Rectal smooth muscle tissue (tissue), 1 donor: ENCODE measurements around the gene CHN2.
A peak's percentile ranks its signal among the peaks of the same experiment; 100 is the strongest.

ENCODE experiments used
- H3K27ac ChIP-seq: one replicate; pipeline ENCODE4 v1.7.0; 2013; ENCODE audit warnings: low read depth, low read length, inconsistent platforms
- H3K27me3 ChIP-seq: one replicate; pipeline ENCODE4 v1.7.0; 2013; ENCODE audit warnings: low read length; ENCODE audit not compliant: control insufficient read depth, insufficient read depth
- H3K36me3 ChIP-seq: one replicate; pipeline ENCODE4 v1.7.0; 2013; ENCODE audit warnings: low read length; ENCODE audit not compliant: control insufficient read depth, insufficient read depth
- H3K4me1 ChIP-seq: one replicate; pipeline ENCODE4 v1.7.0; 2013; ENCODE audit warnings: low read length; ENCODE audit not compliant: control insufficient read depth, insufficient read depth
- H3K4me3 ChIP-seq: one replicate; pipeline ENCODE4 v1.7.0; 2013; ENCODE audit warnings: low read length
- H3K9ac ChIP-seq: one replicate; pipeline ENCODE4 v1.7.0; 2013; ENCODE audit warnings: low read length

Gene CHN2

GRCh38 chr7:29482056-29482455 is 287.5 kb downstream of the CHN2 start:
- Histone ChIP-seq H3K4me1 (peaks cover 23% of the 10 kb centered on the region), H3K27me3 (no peaks in the 10 kb centered on the region), H3K9ac (no peak overlapping the region), H3K36me3 (no peaks in the 10 kb centered on the region), H3K4me3 (no peak overlapping the region), H3K27ac (peak overlapping the region; percentile 34)

GRCh38 chr7:29483219-29484104 is 288.9 kb downstream of the CHN2 start:
- Histone ChIP-seq H3K4me3 (no peak overlapping the region), H3K4me1 (peaks cover 23% of the 10 kb centered on the region), H3K27ac (no peak overlapping the region), H3K9ac (no peak overlapping the region), H3K27me3 (no peaks in the 10 kb centered on the region), H3K36me3 (no peaks in the 10 kb centered on the region)

- H3K27ac ChIP-seq: no peak overlapping the region
- H3K4me3 ChIP-seq: no peak overlapping the region
- H3K9ac ChIP-seq: no peak overlapping the region
- no peaks in the 10 kb centered on the region for H3K27me3 ChIP-seq
- H3K4me1 ChIP-seq: peaks cover 23% of the 10 kb centered on the region
- H3K36me3 ChIP-seq: no peaks in the 10 kb centered on the region
Measured at GRCh38 chr7:29484280-29484679, 289.7 kb downstream of the CHN2 start.

GRCh38 chr7:29485339-29486190 is 291.0 kb downstream of the CHN2 start:
- no peak overlapping the region for H3K27ac ChIP-seq
- no peak overlapping the region for H3K4me3 ChIP-seq
- no peaks in the 10 kb centered on the region for H3K36me3 ChIP-seq
- H3K4me1 ChIP-seq: peaks cover 11% of the 10 kb centered on the region
- H3K9ac ChIP-seq: no peak overlapping the region
- no peaks in the 10 kb centered on the region for H3K27me3 ChIP-seq

- Histone ChIP-seq H3K36me3 (no peaks in the 10 kb centered on the region), H3K4me3 (no peak overlapping the region), H3K27ac (no peak overlapping the region), H3K9ac (no peak overlapping the region), H3K27me3 (no peaks in the 10 kb centered on the region), H3K4me1 (peaks cover 11% of the 10 kb centered on the region)
Measured at GRCh38 chr7:29486191-29486700, 291.7 kb downstream of the CHN2 start.

- H3K4me3 ChIP-seq: no peak overlapping the region
- no peaks in the 10 kb centered on the region for H3K27me3 ChIP-seq
- H3K27ac ChIP-seq: no peak overlapping the region
- no peaks in the 10 kb centered on the region for H3K36me3 ChIP-seq
- no peak overlapping the region for H3K9ac ChIP-seq
- peaks cover 11% of the 10 kb centered on the region for H3K4me1 ChIP-seq
Measured at GRCh38 chr7:29487424-29487823, 292.8 kb downstream of the CHN2 start.

GRCh38 chr7:29488203-29488970 is 293.8 kb downstream of the CHN2 start:
- Histone ChIP-seq H3K9ac (no peak overlapping the region), H3K4me1 (peaks cover 10% of the 10 kb centered on the region), H3K27ac (peak overlapping the region; percentile 44), H3K27me3 (no peaks in the 10 kb centered on the region), H3K4me3 (no peak overlapping the region), H3K36me3 (no peaks in the 10 kb centered on the region)

- H3K27ac ChIP-seq: peak overlapping the region; percentile 44
- H3K9ac ChIP-seq: no peak overlapping the region
- no peaks in the 10 kb centered on the region for H3K27me3 ChIP-seq
- no peak overlapping the region for H3K4me3 ChIP-seq
- no peaks in the 10 kb centered on the region for H3K36me3 ChIP-seq
- peaks cover 6% of the 10 kb centered on the region for H3K4me1 ChIP-seq
Measured at GRCh38 chr7:29488977-29489376, 294.4 kb downstream of the CHN2 start.

- H3K4me1 ChIP-seq: peaks cover 5% of the 10 kb centered on the region
- H3K27me3 ChIP-seq: no peaks in the 10 kb centered on the region
- no peaks in the 10 kb centered on the region for H3K36me3 ChIP-seq
- no peak overlapping the region for H3K4me3 ChIP-seq
- H3K27ac ChIP-seq: no peak overlapping the region
- H3K9ac ChIP-seq: no peak overlapping the region
Measured at GRCh38 chr7:29490094-29490607, 295.6 kb downstream of the CHN2 start.

GRCh38 chr7:29494350-29494749 is 299.8 kb downstream of the CHN2 start:
- Histone ChIP-seq H3K4me3 (no peak overlapping the region), H3K27me3 (no peaks in the 10 kb centered on the region), H3K27ac (no peak overlapping the region), H3K4me1 (no peaks in the 10 kb centered on the region), H3K9ac (no peak overlapping the region), H3K36me3 (no peaks in the 10 kb centered on the region)

- H3K27ac ChIP-seq: no peak overlapping the region
- H3K27me3 ChIP-seq: no peaks in the 10 kb centered on the region
- H3K4me1 ChIP-seq: no peaks in the 10 kb centered on the region
- no peaks in the 10 kb centered on the region for H3K36me3 ChIP-seq
- no peak overlapping the region for H3K9ac ChIP-seq
- no peak overlapping the region for H3K4me3 ChIP-seq
Measured at GRCh38 chr7:29495653-29496052, 301.1 kb downstream of the CHN2 start.
